Raji (cell line): ENCODE results near the gene MYCBPAP.

Source experiments
- POLR2A ChIP-seq: IDR thresholded peaks from 2 replicates; pipeline ENCODE4 v1.6.1; 2011; ENCODE audit warnings: low read depth, low read length, control low read depth; ENCODE audit not compliant: insufficient read depth

Gene MYCBPAP

DNA sequence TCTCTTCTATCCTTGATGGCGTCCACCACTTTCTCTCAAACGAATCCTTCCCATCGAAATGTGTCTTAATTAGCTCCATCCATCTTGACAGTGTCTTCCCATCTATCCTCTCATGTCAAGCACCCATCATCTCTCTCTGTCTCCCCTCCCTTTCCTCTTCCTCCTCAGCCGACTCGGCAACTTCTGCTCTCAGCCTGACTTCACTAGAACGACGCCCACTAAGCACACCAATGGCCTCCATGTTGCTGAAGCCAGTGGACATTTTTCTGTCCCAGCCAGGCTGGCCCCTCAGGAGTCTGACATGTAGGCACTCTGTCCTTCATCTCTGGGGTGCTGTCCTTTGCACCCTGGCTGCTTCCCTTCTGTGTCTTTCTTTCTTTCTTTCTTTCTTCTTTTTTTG, 36.3 kb downstream of the MYCBPAP start:
- TF ChIP-seq POLR2A, result no peak

DNA sequence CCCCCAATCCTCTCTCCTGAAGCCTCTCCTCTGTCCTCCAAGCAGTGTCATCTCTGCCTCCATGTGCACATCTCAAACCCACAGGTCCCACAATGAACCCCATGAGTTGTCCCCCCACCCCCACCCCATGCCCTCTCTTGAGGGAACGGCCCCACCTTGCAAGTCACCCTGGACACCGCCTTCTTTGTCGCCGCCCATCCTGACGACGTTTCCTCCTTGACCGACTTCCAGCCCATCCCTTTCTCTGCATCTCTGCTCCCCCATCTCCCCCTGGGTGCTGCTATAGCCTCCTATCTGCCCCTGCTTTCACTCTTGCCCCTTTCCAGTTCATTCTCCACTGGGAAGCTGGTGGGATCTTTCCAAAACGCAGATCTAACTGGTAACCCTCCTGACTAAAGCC, 37.1 kb downstream of the MYCBPAP start:
- TF ChIP-seq POLR2A, result no peak

DNA sequence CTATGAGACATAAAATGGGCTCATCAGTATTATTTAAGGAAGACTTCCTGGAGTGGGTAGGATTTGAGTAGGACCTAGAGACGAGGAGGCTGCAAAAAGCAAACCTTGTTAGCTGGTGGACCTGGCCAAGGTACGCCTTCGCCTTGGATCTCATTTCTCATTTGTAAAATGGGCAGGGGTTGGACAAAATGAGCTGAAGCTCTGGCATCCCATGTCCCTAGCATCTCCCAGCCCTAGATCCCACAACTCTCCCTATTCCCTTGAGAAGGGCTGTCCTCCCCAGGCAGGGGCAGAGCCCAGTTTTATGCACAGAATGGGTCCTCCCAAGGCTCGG, 38.4 kb downstream of the MYCBPAP start:
- TF ChIP-seq POLR2A, result no peak

DNA sequence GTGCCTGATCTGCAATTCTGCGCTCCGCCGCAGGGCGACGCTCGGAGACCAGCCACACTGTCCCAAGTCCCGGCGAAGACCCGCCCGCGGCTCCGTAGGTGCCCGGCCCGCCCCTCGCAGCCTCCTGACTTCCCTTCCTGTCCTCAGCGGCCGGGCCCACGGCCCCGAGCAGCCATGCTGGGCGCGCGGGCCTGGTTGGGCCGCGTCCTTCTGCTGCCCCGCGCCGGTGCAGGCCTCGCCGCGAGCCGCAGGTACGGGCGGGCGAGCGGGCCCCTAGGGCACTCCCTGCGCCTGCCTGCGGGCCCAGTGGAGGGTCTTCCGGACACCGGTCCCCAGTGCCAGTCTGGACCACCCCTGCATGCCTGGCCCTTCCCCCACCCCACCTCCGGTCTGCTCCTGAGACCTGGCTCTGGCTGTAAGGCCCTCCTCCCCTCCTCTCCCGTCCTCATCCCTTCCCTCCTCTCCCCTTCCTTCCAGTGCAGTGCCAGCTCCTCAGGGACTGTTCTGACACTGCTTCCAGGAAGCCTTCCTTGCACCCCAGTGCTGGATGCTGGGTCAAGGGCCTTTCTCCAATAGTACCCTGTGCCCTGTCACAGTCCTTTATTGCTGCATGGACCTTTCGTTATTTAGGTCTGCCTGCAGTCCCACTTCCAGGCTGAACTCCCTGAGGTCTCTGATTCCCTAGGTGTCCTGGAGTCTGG, 38.9 kb downstream of the MYCBPAP start, which contains the start of gene SPATA20:
Gene SPATA20, plus strand, starts transcription at position 140 of the 701 bp plus-strand sequence. Its CDS starts 35 bp downstream, at position 175.
- TF ChIP-seq POLR2A, result no peak

DNA sequence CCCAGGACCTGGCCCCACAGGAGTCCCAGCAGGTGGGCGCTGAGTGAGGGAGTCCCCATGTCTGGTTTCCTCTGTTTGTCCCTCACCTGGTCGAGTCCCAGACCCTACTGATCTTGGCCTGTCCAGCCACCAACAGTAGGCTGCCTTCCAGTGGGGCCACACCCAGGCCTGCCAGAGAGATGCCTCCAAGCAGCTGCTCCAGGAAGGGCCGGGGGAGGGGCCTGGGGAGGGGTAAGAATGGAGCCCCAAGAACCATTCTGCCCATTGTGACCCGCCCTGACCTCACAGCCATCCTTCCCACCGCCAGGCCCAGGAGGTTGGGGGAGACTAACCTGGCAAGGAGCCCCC, 39.5 kb downstream of the MYCBPAP start:
- TF ChIP-seq POLR2A, result no peak

DNA sequence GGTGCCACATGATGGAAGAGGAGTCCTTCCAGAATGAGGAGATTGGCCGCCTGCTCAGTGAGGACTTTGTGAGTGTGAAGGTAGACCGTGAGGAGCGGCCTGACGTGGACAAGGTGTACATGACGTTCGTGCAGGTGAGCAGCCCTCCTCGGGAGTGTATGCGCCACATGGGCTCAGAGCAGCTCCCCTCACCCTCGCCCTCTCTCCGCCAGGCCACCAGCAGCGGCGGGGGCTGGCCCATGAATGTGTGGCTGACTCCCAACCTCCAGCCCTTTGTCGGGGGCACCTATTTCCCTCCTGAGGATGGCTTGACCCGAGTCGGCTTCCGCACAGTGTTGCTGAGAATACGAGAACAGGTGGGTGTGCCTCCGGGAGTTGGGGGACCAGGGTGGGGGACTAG, 40.6 kb downstream of the MYCBPAP start:
- no peak for TF ChIP-seq POLR2A

DNA sequence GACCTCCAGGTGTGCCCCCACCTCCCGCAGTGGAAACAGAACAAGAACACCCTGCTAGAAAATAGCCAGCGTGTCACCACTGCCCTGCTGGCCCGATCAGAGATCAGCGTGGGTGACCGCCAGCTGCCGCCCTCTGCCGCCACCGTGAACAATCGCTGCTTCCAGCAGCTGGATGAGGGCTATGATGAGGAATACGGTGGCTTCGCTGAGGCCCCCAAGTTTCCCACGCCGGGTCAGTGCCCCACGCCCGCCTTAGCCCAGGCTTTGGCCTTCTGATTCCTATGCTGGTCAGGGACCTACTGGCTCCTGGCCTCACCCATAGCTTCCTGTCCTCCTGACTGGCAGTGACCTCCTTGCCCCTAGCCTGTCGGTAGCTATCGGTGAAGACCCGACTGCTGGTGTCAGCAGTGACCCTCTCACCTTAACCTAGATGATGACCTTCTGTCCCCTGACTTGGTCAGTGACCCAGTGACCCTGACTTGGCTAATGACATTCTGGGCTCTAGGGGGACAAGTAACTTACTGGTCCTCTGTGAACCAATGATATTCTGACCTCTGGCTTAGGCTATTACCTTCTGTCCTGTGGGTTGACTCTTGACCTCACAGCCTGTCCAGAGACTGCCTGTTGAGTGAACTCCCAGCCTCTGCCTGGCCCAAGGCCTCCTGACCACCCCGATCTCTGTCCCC, 41.2 kb downstream of the MYCBPAP start:
- no peak for TF ChIP-seq POLR2A

DNA sequence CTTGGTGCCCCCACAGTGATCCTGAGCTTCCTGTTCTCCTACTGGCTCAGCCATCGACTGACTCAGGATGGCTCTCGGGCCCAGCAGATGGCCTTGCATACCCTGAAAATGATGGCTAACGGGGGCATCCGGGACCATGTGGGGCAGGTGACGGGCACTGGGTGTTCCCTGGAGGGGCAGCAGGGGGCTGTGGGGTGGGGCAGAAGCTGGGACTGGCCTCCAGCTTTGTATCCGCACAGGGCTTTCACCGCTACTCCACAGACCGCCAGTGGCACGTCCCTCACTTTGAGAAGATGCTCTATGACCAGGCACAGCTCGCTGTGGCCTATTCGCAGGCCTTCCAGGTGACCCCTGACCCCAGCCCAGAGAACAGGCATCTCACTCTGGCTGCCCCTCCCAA, 41.7 kb downstream of the MYCBPAP start:
- TF ChIP-seq POLR2A, result no peak

DNA sequence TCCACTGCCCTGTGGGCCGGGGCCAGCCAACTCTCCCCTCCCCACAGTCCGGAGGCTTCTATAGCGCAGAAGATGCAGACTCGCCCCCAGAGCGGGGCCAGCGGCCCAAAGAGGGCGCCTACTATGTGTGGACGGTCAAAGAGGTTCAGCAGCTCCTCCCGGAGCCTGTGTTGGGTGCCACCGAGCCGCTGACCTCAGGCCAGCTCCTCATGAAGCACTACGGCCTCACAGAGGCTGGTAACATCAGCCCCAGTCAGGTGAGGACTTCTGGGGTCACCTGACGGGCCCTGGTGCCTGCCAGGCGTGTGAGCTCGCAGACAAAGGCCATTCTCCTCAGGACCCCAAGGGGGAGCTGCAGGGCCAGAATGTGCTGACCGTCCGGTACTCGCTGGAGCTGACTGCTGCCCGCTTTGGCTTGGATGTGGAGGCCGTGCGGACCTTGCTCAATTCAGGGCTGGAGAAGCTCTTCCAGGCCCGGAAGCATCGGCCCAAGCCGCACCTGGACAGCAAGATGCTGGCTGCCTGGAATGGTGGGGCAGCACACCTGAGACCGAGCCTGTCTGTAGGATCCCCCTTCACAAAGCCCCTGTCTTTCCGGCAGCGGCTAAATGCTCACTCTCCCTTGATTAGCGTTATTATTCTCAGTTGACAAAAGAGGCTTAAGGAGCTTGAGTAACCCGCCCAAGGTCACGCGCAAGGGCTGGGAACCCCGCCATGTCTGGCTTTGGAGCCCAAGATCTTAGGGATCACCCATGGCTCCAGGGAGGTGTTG, 42.6 kb downstream of the MYCBPAP start:
- TF ChIP-seq POLR2A, result no peak

DNA sequence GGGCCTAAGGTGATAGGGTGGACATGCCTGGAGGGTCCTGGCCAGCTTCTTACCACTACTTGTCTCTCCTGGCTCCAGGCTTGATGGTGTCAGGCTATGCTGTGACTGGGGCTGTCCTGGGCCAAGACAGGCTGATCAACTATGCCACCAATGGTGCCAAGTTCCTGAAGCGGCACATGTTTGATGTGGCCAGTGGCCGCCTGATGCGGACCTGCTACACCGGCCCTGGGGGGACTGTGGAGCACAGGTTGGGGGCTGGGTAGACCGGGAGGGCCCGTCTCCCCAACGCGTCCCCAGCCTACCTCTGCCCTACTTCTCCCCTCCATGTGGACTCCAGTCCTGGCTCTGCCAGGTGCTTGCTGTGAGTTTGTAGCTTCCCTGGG, 43.2 kb downstream of the MYCBPAP start:
- no peak for TF ChIP-seq POLR2A

DNA sequence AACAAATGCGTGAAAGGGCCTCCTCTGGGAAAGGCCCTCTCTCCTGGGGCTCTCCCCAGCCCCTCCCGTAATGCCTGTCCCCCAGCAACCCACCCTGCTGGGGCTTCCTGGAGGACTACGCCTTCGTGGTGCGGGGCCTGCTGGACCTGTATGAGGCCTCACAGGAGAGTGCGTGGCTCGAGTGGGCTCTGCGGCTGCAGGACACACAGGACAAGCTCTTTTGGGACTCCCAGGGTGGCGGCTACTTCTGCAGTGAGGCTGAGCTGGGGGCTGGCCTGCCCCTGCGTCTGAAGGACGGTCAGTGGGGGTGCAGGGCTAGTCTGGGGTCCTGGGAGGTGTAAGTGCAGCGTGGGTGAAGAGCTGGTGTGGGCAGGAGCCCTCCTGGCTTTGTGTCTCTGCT, 43.6 kb downstream of the MYCBPAP start:
- TF ChIP-seq POLR2A, result no peak

DNA sequence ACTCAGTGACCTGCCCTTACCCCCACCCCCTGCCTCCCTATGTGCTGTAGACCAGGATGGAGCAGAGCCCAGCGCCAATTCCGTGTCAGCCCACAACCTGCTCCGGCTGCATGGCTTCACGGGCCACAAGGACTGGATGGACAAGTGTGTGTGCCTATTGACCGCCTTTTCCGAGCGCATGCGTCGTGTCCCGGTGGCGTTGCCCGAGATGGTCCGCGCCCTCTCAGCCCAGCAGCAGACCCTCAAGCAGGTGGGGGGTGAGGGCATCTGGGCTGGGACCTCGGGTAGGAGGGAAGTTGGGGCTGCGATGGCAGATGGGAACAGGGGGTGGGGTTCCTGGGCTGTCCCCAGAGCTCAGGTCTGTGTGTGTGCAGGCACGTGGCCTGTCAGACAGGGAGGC, 46.0 kb downstream of the MYCBPAP start:
- TF ChIP-seq POLR2A, result no peak

DNA sequence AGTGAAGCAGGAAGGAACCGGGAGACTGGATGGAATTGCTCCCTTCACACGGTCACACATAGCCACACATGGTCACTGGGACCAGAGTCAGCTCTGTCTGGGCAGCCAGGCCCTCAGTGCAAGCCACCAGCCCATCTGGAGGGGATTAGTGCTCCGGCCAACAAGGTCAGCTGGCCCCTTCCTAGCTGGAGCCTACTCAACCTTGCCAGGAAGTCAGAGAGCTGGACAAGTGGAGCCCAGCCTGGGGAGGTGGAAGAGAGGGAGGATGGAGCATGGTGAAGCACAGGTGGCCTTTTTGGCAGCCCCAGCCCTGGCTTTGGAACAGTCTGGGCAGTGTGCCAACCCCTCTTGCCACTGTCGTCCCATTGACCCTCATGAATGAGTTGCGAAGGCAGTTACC, 48.6 kb downstream of the MYCBPAP start:
- no peak for TF ChIP-seq POLR2A

DNA sequence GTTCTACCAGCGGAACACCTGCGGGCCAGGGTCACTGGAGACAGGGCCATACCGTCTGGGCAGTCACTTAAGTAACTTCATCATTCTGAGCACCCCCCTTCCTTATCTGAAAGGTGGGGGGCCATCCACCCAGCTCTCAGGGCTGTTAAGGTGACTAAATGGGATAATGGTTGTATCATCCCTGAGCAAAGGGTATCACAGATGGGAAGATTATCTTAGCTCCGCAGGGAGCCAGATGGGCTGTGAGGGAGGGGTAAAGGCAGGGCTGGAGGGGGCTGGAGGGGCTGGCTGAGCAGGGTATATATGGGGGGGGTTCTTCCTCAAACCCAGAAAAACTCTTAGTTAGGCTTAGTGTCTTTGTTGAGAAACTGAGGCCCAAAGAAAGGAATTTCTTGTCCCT, 49.4 kb downstream of the MYCBPAP start:
- TF ChIP-seq POLR2A, result no peak

DNA sequence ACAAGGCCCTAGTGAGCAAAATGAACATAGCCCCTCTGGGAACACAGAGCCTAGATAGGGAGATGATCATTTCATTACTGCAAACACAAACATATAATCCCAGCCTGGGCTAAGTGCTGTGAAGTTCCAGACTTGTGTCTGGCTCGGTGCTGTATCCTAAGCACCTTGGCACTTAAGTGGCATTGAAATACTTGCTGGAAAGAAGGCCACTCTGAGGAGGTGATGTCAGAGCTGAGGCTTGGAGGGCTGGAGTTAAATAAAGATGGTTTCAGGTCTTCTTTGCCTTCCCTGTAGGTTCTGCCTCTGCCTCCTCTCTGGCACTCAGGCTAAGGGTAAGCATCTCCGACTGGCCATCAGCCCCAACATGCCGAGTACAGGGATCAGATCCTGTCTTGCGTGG, 49.9 kb downstream of the MYCBPAP start:
- no peak for TF ChIP-seq POLR2A

DNA sequence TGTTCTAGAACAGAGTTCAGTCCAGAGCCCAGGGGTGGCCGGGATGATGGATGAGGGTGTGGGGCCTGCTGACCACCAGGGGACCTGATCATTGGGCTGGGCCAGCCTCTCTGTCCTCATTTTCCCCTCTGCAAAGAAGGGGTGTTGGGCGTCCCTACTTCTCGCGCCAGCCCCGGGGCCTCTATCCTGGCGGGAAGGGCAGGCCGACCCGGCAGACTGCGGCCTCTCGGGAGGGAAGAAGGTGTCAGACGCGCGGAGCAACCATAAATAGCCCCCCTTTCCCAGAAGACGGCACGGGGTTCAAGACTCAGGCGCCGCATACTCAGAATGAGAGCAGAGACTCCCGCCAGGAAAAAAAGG, 50.3 kb downstream of the MYCBPAP start:
- no peak for TF ChIP-seq POLR2A
